ENCODE measurements around the gene PAF1.

PAF1 gene

GRCh38 chr19:39428283-39429112, 37.6 kb upstream of the PAF1 start:
- DNase-seq (ENCODE audit: insufficient read length) (no peak), FAIRE-seq (no peak)
- TF ChIP-seq POLR2A (IDR thresholded peaks at IDR 0.05; ENCODE audit: low read depth, low read length), result no peak
- no peak for TF ChIP-seq POLR2AphosphoS5 (IDR thresholded peaks at IDR 0.05; ENCODE audit: low read depth, low read length)
- no peak for TF ChIP-seq TAF1 (IDR thresholded peaks at IDR 0.05; ENCODE audit: borderline replicate concordance, low read depth, low read length)

- DNase-seq (ENCODE audit: insufficient read length) (no peak), FAIRE-seq (no peak)
- no peak for TF ChIP-seq POLR2AphosphoS5 (IDR thresholded peaks at IDR 0.05; ENCODE audit: low read depth, low read length)
- 0 out of 2 replicates have a peak, but pooled peaks have one; percentile 39 for TF ChIP-seq POLR2A (IDR thresholded peaks at IDR 0.05; ENCODE audit: low read depth, low read length)
Measured at GRCh38 chr19:39427707-39428106, 36.8 kb upstream of the PAF1 start.

- TF ChIP-seq TAF1 (IDR thresholded peaks at IDR 0.05; ENCODE audit: borderline replicate concordance, low read depth, low read length), result no peak
- TF ChIP-seq POLR2A (IDR thresholded peaks at IDR 0.05; ENCODE audit: low read depth, low read length), result no peak
- no peak for TF ChIP-seq POLR2AphosphoS5 (IDR thresholded peaks at IDR 0.05; ENCODE audit: low read depth, low read length)
- no peak for DNase-seq (ENCODE audit: insufficient read length)
- no peak for FAIRE-seq
Measured at GRCh38 chr19:39426170-39426569, 35.3 kb upstream of the PAF1 start.

- no peak for TF ChIP-seq POLR2AphosphoS5 (IDR thresholded peaks at IDR 0.05; ENCODE audit: low read depth, low read length)
- DNase-seq (ENCODE audit: insufficient read length), result no peak
- FAIRE-seq, result no peak
Measured at GRCh38 chr19:39425744-39426143, 34.8 kb upstream of the PAF1 start.

- TF ChIP-seq POLR2AphosphoS5 (IDR thresholded peaks at IDR 0.05; ENCODE audit: low read depth, low read length), result no peak
- TF ChIP-seq TAF1 (IDR thresholded peaks at IDR 0.05; ENCODE audit: borderline replicate concordance, low read depth, low read length), result no peak
- no peak for TF ChIP-seq POLR2A (IDR thresholded peaks at IDR 0.05; ENCODE audit: low read depth, low read length)
- no peak for DNase-seq (ENCODE audit: insufficient read length)
- FAIRE-seq, result no peak
Measured at GRCh38 chr19:39424934-39425333, 34.0 kb upstream of the PAF1 start.

- FAIRE-seq, result no peak
- TF ChIP-seq POLR2AphosphoS5 (IDR thresholded peaks at IDR 0.05; ENCODE audit: low read depth, low read length) (no peak), POLR2A (IDR thresholded peaks at IDR 0.05; ENCODE audit: low read depth, low read length) (no peak), TAF1 (IDR thresholded peaks at IDR 0.05; ENCODE audit: borderline replicate concordance, low read depth, low read length) (no peak)
- DNase-seq (ENCODE audit: insufficient read length), result no peak
Measured at GRCh38 chr19:39423258-39424086, 32.6 kb upstream of the PAF1 start.

- no peak for TF ChIP-seq POLR2A (IDR thresholded peaks at IDR 0.05; ENCODE audit: low read depth, low read length)
- no peak for TF ChIP-seq POLR2AphosphoS5 (IDR thresholded peaks at IDR 0.05; ENCODE audit: low read depth, low read length)
- no peak for TF ChIP-seq TAF1 (IDR thresholded peaks at IDR 0.05; ENCODE audit: borderline replicate concordance, low read depth, low read length)
- FAIRE-seq (no peak), DNase-seq (ENCODE audit: insufficient read length) (no peak)
Measured at GRCh38 chr19:39422020-39422419, 31.1 kb upstream of the PAF1 start.

GRCh38 chr19:39420769-39421168, 29.9 kb upstream of the PAF1 start:
- TF ChIP-seq POLR2AphosphoS5 (IDR thresholded peaks at IDR 0.05; ENCODE audit: low read depth, low read length) (no peak), TAF1 (IDR thresholded peaks at IDR 0.05; ENCODE audit: borderline replicate concordance, low read depth, low read length) (no peak), POLR2A (IDR thresholded peaks at IDR 0.05; ENCODE audit: low read depth, low read length) (no peak)
- DNase-seq (ENCODE audit: insufficient read length), result no peak
- no peak for FAIRE-seq

- FAIRE-seq, result no peak
- DNase-seq (ENCODE audit: insufficient read length), result no peak
Measured at GRCh38 chr19:39419003-39419402, 28.1 kb upstream of the PAF1 start.

GRCh38 chr19:39417463-39418181, 26.7 kb upstream of the PAF1 start:
- TF ChIP-seq POLR2AphosphoS5 (IDR thresholded peaks at IDR 0.05; ENCODE audit: low read depth, low read length) (no peak), POLR2A (IDR thresholded peaks at IDR 0.05; ENCODE audit: low read depth, low read length) (no peak)
- DNase-seq (ENCODE audit: insufficient read length) (no peak), FAIRE-seq (no peak)

More at GRCh38 chr19:39419003-39419402, 28.1 kb upstream of the PAF1 start:
- TF ChIP-seq TAF1 (IDR thresholded peaks at IDR 0.05; ENCODE audit: borderline replicate concordance, low read depth, low read length) (no peak), POLR2AphosphoS5 (IDR thresholded peaks at IDR 0.05; ENCODE audit: low read depth, low read length) (no peak), POLR2A (IDR thresholded peaks at IDR 0.05; ENCODE audit: low read depth, low read length) (no peak)
